Activated CD4-positive, CD25-positive, alpha-beta regulatory T cell treated with anti-CD3 and anti-CD28 coated beads, Interleukin-2, amount 50 U/mL, for 24 hours (primary cell): Measurements from ENCODE around the gene WDR37.
A peak's percentile ranks its signal among the peaks of the same experiment; 100 is the strongest.
"Not testable (repeated sequence)": the region's sequence is repeated elsewhere in the genome, so short reads cannot be mapped to it uniquely, and the experiment has no call there.

Experiments used
- ATAC-seq, 2 donors: fragments of 150-1000 bp; cut with Tn5 transposase; one replicate each; pipeline ENCODE4 v1.10.0; 2021; ENCODE audit warnings: mild to moderate bottlenecking in 1 of 2, moderate library complexity in 1 of 2

The WDR37 gene

GRCh38 chr10:1043532-1043995 lies 12.6 kb upstream of the WDR37 start:
- peak; percentile 19 to 22 for ATAC-seq

GRCh38 chr10:1044146-1044545 lies 12.0 kb upstream of the WDR37 start:
- no peak for ATAC-seq

- ATAC-seq: no peak
Observed at GRCh38 chr10:1044964-1045363, 11.2 kb upstream of the WDR37 start.

GRCh38 chr10:1045415-1045814 lies 10.8 kb upstream of the WDR37 start:
- ATAC-seq: no peak

- no peak for ATAC-seq
Observed at GRCh38 chr10:1047937-1048336, 8.2 kb upstream of the WDR37 start.

GRCh38 chr10:1048349-1048731 lies 7.8 kb upstream of the WDR37 start:
- ATAC-seq: peak; percentile 7 to 9

- peak; percentile 84 to 85 for ATAC-seq
Observed at GRCh38 chr10:1048732-1049424, 7.3 kb upstream of the WDR37 start, which contains the start of gene IDI1. TSS of gene IDI1 (minus strand) at chr10:1049119. CDS start at chr10:1049003, 116 bp downstream.

- ATAC-seq: no peak
Observed at GRCh38 chr10:1049425-1049958, 6.7 kb upstream of the WDR37 start.

GRCh38 chr10:1050145-1050544 lies 6.0 kb upstream of the WDR37 start:
- no peak for ATAC-seq

GRCh38 chr10:1050554-1050953 lies 5.6 kb upstream of the WDR37 start:
- ATAC-seq: no peak

GRCh38 chr10:1054684-1055083 lies 1.5 kb upstream of the WDR37 start:
- no peak for ATAC-seq

GRCh38 chr10:1057106-1057657 lies 997 bp downstream of the WDR37 start:
- no peak for ATAC-seq

- no peak for ATAC-seq
Observed at GRCh38 chr10:1058017-1058416, 1.8 kb downstream of the WDR37 start.

GRCh38 chr10:1059902-1060301 lies 3.7 kb downstream of the WDR37 start:
- no peak for ATAC-seq

GRCh38 chr10:1061930-1062774 lies 6.0 kb downstream of the WDR37 start:
- ATAC-seq: no peak

GRCh38 chr10:1063232-1063865 lies 7.2 kb downstream of the WDR37 start:
- ATAC-seq: peak; percentile 46 to 59

- no peak for ATAC-seq
Observed at GRCh38 chr10:1064964-1065247, 8.7 kb downstream of the WDR37 start.

GRCh38 chr10:1066734-1067133 lies 10.5 kb downstream of the WDR37 start:
- ATAC-seq: not testable (repeated sequence)

GRCh38 chr10:1068380-1069361 lies 12.5 kb downstream of the WDR37 start:
- peak in 1 of 2 donors; percentile 36 for ATAC-seq

- no peak for ATAC-seq
Observed at GRCh38 chr10:1070919-1071318, 14.7 kb downstream of the WDR37 start.

GRCh38 chr10:1074052-1074747 lies 18.0 kb downstream of the WDR37 start:
- no peak for ATAC-seq
